Neural progenitor cell (in vitro differentiated cells): ENCODE results near the gene CPNE4. TPM values are rescaled to one million over a fixed set of nuclear protein-coding genes. Genes with fewer than 3 reads are reported as not detected.

Experiments
- DNase-seq: peaks from one replicate; pipeline ENCODE4 v3.0.0-alpha.2; 2016; ENCODE audit warnings: low spot score
- H2AFZ ChIP-seq: fragments of 200-600 bp; sonication (generic); replicated peaks from 2 replicates; pipeline ENCODE4 v1.6.1; 2016; ENCODE audit warnings: antibody characterized with exemption
- H3F3A ChIP-seq: fragments of 200-600 bp; sonication (generic); 2 replicates; pipeline ENCODE4 v1.6.1; 2016; ENCODE audit warnings: antibody characterized with exemption, low read depth
- H3K27ac ChIP-seq: fragments of 200-600 bp; sonication (generic); 2 replicates; pipeline ENCODE4 v1.5.1; 2016; ENCODE audit warnings: mild to moderate bottlenecking
- H3K27me3 ChIP-seq: fragments of 200-600 bp; sonication (generic); 2 replicates; pipeline ENCODE4 v1.6.1; 2016; ENCODE audit warnings: mild to moderate bottlenecking, moderate library complexity
- H3K36me3 ChIP-seq: fragments of 200-600 bp; sonication (generic); 2 replicates; pipeline ENCODE4 v1.5.1; 2016
- H3K4me1 ChIP-seq: fragments of 200-600 bp; sonication (generic); 2 replicates; pipeline ENCODE4 v1.6.1; 2016; ENCODE audit warnings: mixed run types
- H3K4me2 ChIP-seq: fragments of 200-600 bp; sonication (generic); 2 replicates; pipeline ENCODE4 v1.6.1; 2016
- H3K4me3 ChIP-seq: fragments of 200-600 bp; sonication (generic); 2 replicates; pipeline ENCODE4 v1.5.1; 2016
- H3K79me2 ChIP-seq: fragments of 200-600 bp; sonication (generic); 2 replicates; pipeline ENCODE4 v1.6.1; 2016; ENCODE audit warnings: low read depth
- H3K9ac ChIP-seq: fragments of 200-600 bp; sonication (generic); 2 replicates; pipeline ENCODE4 v1.6.1; 2016
- H3K9me3 ChIP-seq: fragments of 200-600 bp; sonication (generic); 2 replicates; pipeline ENCODE4 v1.5.1; 2016; ENCODE audit warnings: low read depth
- H4K20me1 ChIP-seq: fragments of 200-600 bp; sonication (generic); 2 replicates; pipeline ENCODE4 v1.6.1; 2016; ENCODE audit warnings: low read depth
- H3K27ac Mint-ChIP-seq: 3 replicates; pipeline ENCODE4 v1.8.0; 2021; ENCODE audit warnings: mixed read lengths
- H3K27me3 Mint-ChIP-seq: 2 replicates; pipeline ENCODE4 v1.8.0; 2022; ENCODE audit warnings: low read depth, mild to moderate bottlenecking, inconsistent platforms, moderate library complexity, mixed read lengths; ENCODE audit not compliant: insufficient read depth
- H3K36me3 Mint-ChIP-seq: 3 replicates; pipeline ENCODE4 v1.8.0; 2021; ENCODE audit warnings: mixed read lengths
- H3K4me1 Mint-ChIP-seq: 3 replicates; pipeline ENCODE4 v1.8.0; 2021; ENCODE audit warnings: mixed read lengths
- H3K4me3 Mint-ChIP-seq: 3 replicates; pipeline ENCODE4 v1.8.0; 2021; ENCODE audit warnings: mild to moderate bottlenecking, moderate library complexity, mixed read lengths
- H3K9me3 Mint-ChIP-seq: 3 replicates; pipeline ENCODE4 v1.8.0; 2020; ENCODE audit warnings: mixed read lengths
- EZH2 ChIP-seq: fragments of 200-600 bp; sonication (generic); IDR thresholded peaks from 2 replicates; pipeline ENCODE4 v1.6.1; 2017; ENCODE audit warnings: antibody characterized with exemption, mild to moderate bottlenecking, moderate library complexity
- EZH2phosphoT487 ChIP-seq: fragments of 200-600 bp; sonication (generic); IDR thresholded peaks from 2 replicates; pipeline ENCODE4 v1.6.1; 2017; ENCODE audit warnings: antibody characterized with exemption
- total RNA-seq: library from RNA; depleted of rRNA; stranded (reverse); fragments of >200 nt; gene quantifications from 2 replicates; pipeline ENCODE4 v1.2.3, GENCODE V29; 2015; ENCODE audit warnings: low replicate concordance
- TF ChIP-seq, protein P1 (sequence below): fragments of 200-600 bp; sonication (generic); IDR thresholded peaks from 2 replicates; pipeline ENCODE4 v1.5.1; 2017; ENCODE audit warnings: antibody characterized with exemption, mild to moderate bottlenecking

Gene CPNE4
- total RNA-seq, 1 donor from 2014 or later: not detected

DNA sequence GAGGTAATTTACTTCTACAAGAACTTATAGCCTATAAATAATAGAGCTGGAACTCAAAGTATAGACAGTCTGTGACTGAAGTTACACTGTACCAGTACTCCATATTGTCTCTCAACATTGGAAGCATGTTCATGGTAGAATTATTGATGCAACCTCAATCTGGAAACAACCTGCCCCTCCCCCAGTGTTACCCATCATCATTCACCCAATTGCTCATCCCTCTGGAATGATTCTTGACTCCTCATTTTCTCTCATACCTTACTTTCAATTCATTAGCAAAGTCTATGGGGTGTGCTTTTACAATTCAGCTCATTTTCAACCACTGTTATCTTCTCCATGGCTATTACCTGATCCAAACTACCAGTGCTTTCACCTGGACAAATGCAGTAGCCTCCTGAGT lies 151.7 kb downstream of the CPNE4 start:
- TF ChIP-seq, protein P1, sequence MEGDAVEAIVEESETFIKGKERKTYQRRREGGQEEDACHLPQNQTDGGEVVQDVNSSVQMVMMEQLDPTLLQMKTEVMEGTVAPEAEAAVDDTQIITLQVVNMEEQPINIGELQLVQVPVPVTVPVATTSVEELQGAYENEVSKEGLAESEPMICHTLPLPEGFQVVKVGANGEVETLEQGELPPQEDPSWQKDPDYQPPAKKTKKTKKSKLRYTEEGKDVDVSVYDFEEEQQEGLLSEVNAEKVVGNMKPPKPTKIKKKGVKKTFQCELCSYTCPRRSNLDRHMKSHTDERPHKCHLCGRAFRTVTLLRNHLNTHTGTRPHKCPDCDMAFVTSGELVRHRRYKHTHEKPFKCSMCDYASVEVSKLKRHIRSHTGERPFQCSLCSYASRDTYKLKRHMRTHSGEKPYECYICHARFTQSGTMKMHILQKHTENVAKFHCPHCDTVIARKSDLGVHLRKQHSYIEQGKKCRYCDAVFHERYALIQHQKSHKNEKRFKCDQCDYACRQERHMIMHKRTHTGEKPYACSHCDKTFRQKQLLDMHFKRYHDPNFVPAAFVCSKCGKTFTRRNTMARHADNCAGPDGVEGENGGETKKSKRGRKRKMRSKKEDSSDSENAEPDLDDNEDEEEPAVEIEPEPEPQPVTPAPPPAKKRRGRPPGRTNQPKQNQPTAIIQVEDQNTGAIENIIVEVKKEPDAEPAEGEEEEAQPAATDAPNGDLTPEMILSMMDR: no peak
- TF ChIP-seq EZH2phosphoT487 (no peak), EZH2 (no peak)
- no peak overlapping the region for H3K4me3 Mint-ChIP-seq
- Histone ChIP-seq H3K27me3 (no peaks in the 10 kb centered on the region), H3K4me2 (no peak overlapping the region), H4K20me1 (no peaks in the 10 kb centered on the region), H3K4me1 (no peaks in the 10 kb centered on the region), H3K36me3 (no peaks in the 10 kb centered on the region), H3F3A (no peaks in the 10 kb centered on the region), H3K9ac (no peak overlapping the region), H3K79me2 (no peaks in the 10 kb centered on the region), H3K27ac (no peak overlapping the region), H3K4me3 (no peak overlapping the region), H3K9me3 (no peaks in the 10 kb centered on the region), H2AFZ (no peak overlapping the region)
- H3K9me3 Mint-ChIP-seq: peaks cover 10% of the 10 kb centered on the region
- peaks cover 3% of the 10 kb centered on the region for H3K4me1 Mint-ChIP-seq
- H3K27ac Mint-ChIP-seq: no peak overlapping the region
- no peaks in the 10 kb centered on the region for H3K27me3 Mint-ChIP-seq
- DNase-seq: no peak
- no peaks in the 10 kb centered on the region for H3K36me3 Mint-ChIP-seq

DNA sequence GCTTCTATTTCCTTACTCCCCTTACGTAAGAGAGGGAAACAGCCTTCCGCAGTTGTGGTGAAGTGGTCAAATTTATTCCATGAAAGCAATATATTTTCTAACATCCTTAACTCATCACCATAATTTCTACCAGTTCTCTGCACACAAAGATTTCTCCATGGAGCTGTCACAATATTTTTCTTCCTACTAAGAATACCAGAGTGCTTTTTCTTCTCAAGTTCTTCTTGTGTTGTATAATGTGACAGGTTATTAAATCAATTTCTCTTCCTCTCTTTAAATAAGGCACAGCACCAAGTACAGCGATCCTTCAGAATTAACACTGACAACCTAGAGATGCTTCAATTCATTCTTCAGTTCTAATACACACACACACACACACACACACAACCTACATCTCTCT lies 153.0 kb downstream of the CPNE4 start:
- DNase-seq: no peak

DNA sequence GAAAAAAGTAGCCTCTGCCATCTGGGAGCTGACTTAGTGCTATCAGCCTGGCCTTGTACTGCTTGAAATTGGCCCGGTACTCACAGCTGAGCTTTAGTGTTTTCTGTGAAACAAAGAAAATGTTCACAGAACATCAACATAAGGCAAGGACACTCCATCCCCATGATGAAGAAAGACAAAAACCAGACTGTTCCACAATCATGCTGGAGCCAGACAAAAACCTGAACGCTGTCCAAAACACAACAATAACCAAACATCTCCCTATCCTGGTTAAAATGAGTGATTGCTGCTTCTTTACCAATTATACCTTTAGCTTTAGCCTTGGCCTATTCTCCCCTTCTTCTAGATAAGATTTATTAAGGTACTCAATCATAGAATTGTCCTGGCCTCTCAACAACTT lies 153.9 kb downstream of the CPNE4 start:
- no peaks in the 10 kb centered on the region for H4K20me1 ChIP-seq
- no peak overlapping the region for H3K27ac Mint-ChIP-seq
- no peaks in the 10 kb centered on the region for H3K27me3 ChIP-seq
- no peak overlapping the region for H3K4me3 Mint-ChIP-seq
- no peaks in the 10 kb centered on the region for H3K36me3 ChIP-seq
- H3K4me1 Mint-ChIP-seq: peaks cover 3% of the 10 kb centered on the region
- peaks cover 2% of the 10 kb centered on the region for H3K9me3 Mint-ChIP-seq
- H2AFZ ChIP-seq: no peak overlapping the region
- H3K4me3 ChIP-seq: no peak overlapping the region
- no peaks in the 10 kb centered on the region for H3K36me3 Mint-ChIP-seq
- DNase-seq: no peak
- no peaks in the 10 kb centered on the region for H3F3A ChIP-seq
- H3K9ac ChIP-seq: no peak overlapping the region
- H3K4me1 ChIP-seq: no peaks in the 10 kb centered on the region
- TF ChIP-seq, protein P1: no peak
- TF ChIP-seq EZH2: no peak
- TF ChIP-seq EZH2phosphoT487: no peak
- H3K9me3 ChIP-seq: no peaks in the 10 kb centered on the region
- H3K79me2 ChIP-seq: no peaks in the 10 kb centered on the region
- no peaks in the 10 kb centered on the region for H3K27me3 Mint-ChIP-seq
- H3K27ac ChIP-seq: no peak overlapping the region
- H3K4me2 ChIP-seq: no peak overlapping the region

More for the DNA sequence above, 153.0 kb downstream of the CPNE4 start:
- Histone ChIP-seq H2AFZ (no peak overlapping the region), H3K27me3 (no peaks in the 10 kb centered on the region), H3K36me3 (no peaks in the 10 kb centered on the region), H3K4me1 (no peaks in the 10 kb centered on the region), H3K4me3 (no peak overlapping the region), H3K9ac (no peak overlapping the region), H3K79me2 (no peaks in the 10 kb centered on the region), H3K4me2 (no peak overlapping the region), H3K27ac (no peak overlapping the region), H4K20me1 (no peaks in the 10 kb centered on the region), H3K9me3 (no peaks in the 10 kb centered on the region), H3F3A (no peaks in the 10 kb centered on the region)
- no peak for TF ChIP-seq EZH2
- TF ChIP-seq, protein P1: no peak
- no peak for TF ChIP-seq EZH2phosphoT487
- no peaks in the 10 kb centered on the region for H3K36me3 Mint-ChIP-seq
- H3K27me3 Mint-ChIP-seq: no peaks in the 10 kb centered on the region
- H3K9me3 Mint-ChIP-seq: peaks cover 4% of the 10 kb centered on the region
- H3K4me3 Mint-ChIP-seq: no peak overlapping the region
- H3K4me1 Mint-ChIP-seq: peaks cover 3% of the 10 kb centered on the region
- no peak overlapping the region for H3K27ac Mint-ChIP-seq
